Measurements from ENCODE around the gene ENO2.
"Not testable (repeated sequence)": the region's sequence is repeated elsewhere in the genome, so short reads cannot be mapped to it uniquely, and the experiment has no call there.

Gene ENO2

DNA sequence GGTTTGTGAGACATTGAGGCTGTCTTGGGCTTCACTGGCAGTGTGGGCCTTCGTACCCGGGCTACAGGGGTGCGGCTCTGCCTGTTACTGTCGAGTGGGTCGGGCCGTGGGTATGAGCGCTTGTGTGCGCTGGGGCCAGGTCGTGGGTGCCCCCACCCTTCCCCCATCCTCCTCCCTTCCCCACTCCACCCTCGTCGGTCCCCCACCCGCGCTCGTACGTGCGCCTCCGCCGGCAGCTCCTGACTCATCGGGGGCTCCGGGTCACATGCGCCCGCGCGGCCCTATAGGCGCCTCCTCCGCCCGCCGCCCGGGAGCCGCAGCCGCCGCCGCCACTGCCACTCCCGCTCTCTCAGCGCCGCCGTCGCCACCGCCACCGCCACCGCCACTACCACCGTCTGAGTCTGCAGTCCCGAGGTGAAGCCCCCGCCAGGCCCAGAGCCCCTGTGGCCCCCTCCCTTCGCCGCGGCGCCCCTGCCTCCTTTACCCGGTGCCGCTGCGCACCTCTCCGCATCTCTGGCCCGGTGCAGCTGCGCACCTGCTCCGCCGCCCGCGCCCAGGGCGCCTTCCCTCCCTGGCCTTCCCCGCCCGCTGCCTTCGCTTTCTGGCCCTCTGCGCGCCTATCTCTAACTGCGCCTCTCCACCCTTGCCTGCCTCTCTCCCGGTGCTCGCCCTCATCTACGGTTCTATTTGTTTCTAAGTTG, at the start of gene ENO2:
Gene ENO2 (plus strand): TSS at position 335 of the 701 bp plus-strand sequence. CDS start 1,253 bp downstream, outside the sequence.
- peak; percentile 67 for DNase-seq (ENCODE audit: low read depth)

DNA sequence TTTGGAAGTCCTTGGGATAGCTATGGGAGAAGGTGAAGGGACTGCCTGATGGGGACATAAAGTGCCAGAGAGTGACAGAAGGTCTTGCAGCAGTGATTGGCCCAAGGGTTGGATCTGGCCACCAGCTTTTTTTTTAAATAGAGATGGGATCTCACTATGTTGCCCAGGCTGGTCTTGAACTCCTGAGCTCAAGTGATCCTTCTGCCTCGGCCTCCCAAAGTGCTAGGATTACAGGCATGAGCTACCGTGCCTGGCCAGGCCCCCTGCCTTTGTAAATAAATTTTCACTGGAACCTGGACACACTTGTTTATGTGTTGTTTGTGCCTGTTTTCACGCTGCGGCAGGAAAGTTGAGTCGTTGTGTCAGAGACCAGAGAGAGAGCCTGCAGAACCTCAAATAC, 49.1 kb upstream of the ENO2 start:
- not testable (repeated sequence) for DNase-seq (ENCODE audit: low read depth)

DNA sequence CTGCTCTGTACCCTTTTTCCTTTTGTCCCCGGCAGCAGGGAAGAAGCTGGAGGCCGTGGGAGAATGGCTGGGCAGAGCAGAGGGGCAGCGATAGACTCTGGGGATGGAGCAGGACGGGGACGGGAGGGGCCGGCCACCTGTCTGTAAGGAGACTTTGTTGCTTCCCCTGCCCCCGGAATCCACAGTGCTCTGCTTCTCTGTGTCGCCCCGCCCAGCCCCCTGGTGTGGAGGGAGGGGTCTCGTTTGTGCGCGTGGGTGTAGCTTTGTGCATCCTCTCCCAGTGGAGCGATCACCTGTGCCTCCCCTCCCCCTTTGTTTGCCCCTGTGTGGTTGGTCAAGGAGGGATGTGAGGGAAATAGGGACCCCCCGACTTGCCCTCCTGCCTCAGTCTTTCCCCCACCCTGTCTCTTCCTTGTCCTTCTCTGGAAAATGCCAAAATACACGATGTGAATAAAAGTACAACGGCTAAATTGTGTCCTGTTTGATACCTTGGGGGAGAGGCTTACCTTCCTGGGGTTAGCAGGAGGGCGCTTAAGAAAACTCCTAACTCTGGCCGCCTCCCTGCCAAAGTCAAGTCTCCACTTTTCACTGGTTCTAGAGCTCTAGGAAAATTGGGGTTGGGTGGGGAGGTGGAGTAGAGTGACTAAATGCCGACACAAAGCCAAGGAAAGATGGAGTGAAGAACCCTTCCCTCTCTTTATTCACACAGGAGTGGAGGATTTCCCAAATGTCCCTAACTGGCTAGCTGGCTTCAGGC, 48.0 kb upstream of the ENO2 start:
- DNase-seq (ENCODE audit: low read depth): no peak

DNA sequence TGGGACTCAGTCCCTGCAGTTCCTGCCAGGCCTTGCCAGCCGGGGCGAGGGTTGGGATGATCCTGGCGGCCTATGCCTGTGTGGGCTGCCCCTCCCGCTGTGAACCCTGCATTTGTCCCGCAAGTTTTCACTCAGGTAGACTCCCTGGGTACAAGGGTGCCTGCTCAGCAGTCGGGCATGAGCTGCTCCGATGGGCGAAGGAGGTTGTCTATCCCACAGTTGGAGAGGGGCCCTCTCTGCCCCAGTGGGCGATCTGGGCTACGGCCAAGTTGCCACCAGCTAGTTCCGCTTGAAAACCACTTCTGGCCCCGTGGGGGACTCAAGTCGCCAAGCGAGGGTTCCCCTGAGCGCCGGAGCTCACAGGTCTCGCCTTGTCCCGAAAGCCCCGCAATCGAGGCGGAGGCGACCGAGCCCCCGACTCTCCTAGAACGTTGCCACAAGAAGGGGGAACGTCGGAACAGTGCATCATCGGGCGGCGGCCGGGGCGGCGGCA, 47.4 kb upstream of the ENO2 start:
- DNase-seq (ENCODE audit: low read depth): no peak

DNA sequence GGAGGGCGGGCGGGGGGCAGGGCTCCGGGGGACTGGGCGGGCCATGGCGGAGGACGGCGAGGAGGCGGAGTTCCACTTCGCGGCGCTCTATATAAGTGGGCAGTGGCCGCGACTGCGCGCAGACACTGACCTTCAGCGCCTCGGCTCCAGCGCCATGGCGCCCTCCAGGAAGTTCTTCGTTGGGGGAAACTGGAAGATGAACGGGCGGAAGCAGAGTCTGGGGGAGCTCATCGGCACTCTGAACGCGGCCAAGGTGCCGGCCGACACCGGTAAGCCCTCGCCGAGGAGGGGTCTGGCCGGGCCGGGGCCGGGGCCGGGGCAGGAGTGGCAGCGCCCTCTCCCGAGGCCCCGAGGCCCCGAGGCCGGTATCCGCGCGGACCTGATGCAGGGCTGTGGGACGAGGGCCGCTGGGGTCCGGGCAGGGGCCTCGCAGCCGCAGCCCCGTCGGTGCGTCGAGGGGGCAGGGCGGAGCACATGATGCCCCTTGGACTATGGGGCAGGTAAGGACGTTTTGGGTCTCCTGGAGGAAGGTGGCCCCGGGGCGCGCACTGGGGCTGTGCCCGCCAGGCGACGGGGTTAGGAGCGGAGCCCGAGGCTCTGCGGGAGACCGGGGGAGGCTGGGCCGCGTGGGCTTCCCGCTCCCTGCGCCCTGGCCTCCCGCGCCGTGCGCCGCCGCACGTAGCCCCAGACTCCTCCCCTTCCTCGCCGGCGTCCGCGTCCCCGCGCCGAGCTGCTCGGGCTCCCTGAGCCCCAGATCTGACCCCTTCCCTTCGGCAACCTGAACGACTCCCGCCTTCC, 46.8 kb upstream of the ENO2 start, which contains the start of gene TPI1:
Gene TPI1 (plus strand): TSS at position 119 of the 798 bp plus-strand sequence. CDS start 36 bp downstream, at position 155.
- peak; percentile 80 for DNase-seq (ENCODE audit: low read depth)

DNA sequence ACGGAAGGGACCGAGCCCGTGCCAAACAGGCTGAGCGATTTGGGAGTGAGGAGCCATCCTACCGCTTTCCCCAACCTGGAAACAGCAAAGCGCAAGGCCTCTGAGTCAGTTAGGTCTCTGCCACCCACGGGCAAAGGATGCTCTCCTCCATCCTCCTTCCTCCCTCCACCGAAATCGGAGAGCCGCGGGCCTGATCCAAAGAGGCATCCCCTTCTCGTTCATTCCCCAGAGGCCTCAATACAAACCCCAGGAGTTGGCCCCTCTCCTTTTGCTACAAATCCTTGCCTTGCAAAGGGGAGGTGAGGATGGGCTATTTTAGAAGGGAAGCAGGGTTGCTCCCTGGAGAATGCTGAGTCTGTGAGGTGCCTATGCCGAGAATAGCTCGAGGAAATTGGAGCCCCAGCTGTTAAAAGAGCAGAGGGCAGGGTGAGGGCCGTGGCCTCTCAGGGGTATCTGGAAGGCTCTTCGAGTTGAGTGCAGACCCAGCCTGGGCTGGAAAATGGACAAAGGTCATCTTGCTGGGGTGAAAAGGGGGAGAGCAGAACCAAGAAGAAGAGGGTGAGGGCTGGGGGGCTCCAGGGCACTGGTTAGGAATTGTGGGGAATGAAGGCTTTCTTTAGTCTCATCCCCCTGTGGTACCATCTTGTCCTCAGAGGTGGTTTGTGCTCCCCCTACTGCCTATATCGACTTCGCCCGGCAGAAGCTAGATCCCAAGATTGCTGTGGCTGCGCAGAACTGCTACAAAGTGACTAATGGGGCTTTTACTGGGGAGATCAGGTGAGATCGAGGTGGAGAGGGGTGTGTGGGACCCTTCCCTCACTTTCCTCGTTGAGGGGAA, 46.0 kb upstream of the ENO2 start:
- DNase-seq (ENCODE audit: low read depth): no peak

DNA sequence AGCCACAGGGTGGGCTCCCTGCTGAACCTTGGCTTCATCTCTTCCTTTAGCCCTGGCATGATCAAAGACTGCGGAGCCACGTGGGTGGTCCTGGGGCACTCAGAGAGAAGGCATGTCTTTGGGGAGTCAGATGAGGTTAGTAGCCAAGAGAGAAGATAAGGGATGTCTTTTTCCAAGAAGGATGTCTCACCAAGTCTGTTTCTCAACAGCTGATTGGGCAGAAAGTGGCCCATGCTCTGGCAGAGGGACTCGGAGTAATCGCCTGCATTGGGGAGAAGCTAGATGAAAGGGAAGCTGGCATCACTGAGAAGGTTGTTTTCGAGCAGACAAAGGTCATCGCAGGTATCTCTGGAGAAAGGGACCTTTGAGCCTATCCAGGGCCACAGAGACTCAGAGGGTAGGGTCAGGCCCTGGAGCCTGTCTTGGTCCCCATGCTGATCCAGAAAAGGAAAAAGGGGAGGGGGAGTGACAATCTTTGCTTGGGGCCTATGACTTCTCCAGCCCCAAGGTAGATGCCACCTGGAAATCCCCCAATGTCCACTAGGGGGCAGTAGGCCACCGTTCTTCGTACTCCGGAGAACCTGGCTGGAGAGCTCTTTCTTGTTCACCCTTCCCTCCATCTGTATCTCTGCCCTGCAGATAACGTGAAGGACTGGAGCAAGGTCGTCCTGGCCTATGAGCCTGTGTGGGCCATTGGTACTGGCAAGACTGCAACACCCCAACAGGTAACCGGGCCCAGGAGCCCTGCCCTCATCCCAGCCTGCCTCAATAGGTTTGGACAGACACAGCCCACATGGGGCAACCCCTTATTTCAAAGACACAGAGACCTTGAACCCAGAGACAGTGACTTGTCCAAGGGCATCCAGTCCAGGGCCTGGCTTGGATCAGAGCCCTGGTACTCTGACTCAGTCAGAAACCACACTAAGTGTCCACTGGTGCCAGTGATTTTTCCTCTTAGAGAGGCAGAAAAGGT, 45.0 kb upstream of the ENO2 start:
- peak; percentile 61 for DNase-seq (ENCODE audit: low read depth)

DNA sequence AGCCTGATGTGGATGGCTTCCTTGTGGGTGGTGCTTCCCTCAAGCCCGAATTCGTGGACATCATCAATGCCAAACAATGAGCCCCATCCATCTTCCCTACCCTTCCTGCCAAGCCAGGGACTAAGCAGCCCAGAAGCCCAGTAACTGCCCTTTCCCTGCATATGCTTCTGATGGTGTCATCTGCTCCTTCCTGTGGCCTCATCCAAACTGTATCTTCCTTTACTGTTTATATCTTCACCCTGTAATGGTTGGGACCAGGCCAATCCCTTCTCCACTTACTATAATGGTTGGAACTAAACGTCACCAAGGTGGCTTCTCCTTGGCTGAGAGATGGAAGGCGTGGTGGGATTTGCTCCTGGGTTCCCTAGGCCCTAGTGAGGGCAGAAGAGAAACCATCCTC, 44.1 kb upstream of the ENO2 start:
- not testable (repeated sequence) for DNase-seq (ENCODE audit: low read depth)

DNA sequence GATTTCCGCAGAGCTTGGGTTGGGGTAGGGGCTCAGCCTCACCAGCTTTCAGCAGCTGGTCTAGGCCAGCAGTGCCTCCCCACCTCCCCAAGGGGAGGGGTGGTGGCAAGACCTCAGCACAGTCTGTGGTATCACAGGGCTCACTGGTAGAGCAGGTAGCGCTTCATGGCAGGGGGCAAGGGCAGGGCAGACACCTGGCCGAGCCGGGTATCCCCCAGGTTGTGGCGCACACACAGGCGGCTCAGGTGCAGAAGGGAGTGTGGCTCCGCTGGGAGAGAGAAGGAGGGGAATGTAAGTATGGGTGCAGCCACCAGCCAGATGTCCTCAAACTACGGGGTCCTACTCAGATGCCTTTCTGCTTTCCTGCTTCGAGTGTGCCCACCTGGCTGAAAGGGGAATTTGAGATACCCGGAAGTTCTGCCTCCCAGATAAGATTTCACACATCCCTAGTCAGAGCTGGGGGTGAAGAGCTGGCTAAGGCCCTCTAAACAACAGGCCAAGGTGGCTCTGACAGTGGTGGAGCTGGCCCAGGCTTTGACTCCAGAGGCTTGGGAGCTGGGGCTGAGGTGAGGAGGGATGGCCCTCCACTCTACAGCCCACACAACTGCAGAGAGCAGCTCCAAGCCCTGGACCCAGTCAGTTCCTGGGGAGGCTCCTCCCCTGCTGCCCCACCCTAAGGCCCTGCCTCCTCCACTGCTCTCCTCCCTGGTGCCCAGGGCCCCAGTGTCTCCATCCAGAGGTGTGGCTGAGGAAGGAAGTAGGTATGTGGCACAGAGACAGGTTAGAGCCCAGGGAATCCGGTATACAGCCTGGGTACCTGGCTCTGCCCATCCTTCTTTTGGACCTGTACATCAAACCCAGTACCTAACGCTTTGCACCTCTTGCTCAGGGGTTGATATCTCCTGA, 43.1 kb upstream of the ENO2 start:
- DNase-seq (ENCODE audit: low read depth): no peak

DNA sequence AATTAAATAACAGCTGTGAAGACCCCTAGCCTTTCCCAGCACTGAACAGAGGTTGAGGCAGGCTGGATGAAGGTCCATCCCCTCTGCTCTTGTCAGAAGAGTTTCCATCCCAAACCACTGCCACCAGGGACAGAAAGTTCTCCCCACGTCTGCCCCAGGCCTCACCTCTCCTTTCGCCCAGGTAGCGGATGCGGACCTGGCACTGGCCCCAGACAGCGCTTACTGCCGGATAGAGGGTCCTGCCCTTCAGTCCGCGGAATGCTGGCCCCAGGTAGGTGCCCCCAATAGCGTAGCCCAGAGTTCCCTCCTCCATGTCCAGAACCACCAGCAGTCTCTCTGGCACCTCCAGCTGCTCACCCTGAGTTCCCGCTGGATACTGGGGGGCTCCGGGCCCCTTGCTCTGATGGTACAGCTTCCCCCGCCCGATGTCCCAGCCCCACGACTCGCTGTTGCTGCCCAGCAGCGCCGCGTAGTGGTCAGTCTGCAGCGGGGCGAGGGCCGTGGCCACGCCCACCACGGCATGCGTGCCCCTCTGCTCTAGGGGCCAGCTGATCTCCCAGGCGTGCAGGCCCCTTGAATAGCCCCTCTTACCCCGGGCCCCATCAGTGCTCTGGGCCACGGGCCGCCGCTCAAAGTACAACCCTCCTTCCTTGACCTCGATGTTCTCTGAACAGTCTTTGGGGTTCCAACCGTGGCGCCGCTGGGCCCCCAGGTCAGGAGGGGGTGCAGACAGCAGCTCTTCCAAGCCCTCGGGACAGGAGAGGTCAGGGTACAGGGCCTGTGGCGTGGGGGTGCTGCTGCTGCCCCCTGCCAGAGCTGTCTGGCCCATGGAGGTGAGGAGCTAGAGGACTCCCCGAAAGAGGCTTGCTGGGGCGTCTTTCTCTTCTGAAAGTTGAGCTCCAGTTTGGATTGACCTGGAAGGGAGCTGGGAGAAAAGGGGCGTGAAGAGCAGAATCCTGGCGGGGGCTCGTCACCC, 42.0 kb upstream of the ENO2 start:
- peak; percentile 59 for DNase-seq (ENCODE audit: low read depth)

DNA sequence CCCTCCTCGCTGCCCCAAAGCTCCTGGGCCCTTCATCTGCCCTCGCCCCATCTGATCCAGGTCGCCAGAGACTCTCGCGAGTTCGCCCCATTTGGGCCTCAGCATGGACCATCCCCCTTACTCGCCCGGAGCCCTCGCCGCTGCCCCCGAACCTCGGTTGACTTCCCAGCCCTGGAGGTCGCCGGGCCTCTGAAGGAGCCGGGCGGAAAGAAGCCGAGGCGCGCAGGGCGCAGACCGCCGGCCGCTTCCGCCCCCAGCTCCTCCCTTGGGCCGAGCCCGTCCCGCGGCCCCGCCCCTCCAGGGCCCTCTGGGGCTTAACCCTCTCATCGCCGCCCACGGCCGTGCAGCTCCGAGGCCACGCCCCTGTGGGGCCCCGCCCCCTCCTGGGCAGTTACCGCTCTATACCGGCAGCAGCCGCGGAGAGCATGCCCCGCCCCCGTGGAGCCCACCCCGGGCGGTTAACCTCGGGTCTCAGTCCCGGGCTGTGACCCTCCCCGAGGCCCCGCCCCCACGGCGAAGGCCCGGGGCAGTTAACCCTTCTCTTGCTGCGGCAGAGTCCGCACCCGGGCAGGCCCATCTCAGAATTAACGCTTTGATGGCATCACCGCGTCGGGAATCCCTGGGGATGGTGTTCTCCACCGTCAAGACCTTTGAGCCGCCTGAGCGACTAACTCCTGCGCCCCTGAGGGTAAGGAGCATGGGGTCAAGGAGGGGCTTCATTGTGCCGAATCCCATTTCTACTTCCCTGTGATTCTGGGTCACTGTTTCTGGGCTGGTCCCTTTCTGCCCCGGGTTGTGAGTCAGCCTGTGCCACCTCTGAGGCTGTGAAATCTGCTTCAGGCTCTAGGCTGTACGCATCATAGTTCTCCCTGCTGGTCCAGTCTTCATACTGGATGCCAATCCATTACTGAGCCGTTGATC, 41.0 kb upstream of the ENO2 start, which contains the start of gene SPSB2:
Gene SPSB2 (minus strand): TSS at position 210 of the 921 bp plus-strand sequence. CDS start 402 bp downstream, outside the sequence.
- peak; percentile 93 for DNase-seq (ENCODE audit: low read depth)

DNA sequence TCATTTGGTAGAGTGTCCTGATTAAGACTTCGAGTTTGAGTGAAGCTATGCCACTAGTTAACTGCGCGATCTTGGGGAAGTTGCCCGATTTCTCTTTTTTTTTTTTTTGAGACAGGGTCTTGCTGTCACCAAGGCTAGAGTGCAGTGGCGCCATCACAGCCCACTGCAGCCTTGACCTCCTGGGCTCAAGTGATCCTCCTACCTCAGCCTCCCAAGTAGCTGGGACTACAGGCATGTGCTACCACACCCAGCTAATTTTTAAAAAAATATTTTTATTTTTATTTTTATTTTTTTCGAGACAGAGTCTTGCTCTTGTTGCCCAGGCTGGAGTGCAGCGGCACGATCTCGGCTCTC, 40.4 kb upstream of the ENO2 start:
- not testable (repeated sequence) for DNase-seq (ENCODE audit: low read depth)

DNA sequence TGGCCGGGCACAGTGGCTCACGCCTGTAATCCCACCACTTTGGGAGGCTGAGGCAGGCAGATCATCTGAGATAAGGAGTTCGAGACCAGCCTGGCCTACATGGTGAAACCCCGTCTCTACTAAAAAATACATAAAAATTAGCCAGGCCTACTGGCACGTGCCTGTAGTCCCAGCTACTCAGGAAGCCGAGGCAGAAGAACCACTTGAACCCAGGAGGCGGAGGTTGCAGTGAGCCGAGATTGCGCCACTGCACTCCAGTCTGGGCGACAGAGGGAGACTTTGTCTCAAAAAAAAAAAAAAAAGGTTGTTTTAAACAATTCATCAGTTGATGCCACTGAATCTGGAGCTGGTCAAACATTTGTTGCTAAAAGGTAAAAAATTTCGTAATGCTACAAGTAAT, 34.6 kb upstream of the ENO2 start:
- not testable (repeated sequence) for DNase-seq (ENCODE audit: low read depth)

DNA sequence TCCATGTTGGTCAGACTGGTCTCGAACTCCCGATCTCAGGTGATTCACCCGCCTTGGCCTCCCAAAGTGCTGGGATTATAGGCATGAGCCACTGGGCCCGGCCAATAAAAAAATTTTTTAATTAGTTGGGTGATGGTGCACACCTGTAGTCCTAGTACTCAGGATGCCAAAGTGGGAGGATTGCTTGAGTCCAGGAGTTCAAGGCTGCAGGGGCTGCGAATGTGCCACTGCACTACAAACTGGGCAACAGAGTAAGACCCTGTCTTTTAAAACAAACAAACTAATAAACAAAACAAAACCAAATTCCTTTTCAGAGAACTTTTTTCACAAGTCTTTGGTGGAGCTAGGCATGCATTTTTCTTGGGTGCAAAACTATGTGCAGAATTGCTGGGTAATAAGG, 31.1 kb upstream of the ENO2 start:
- DNase-seq (ENCODE audit: low read depth): no peak

DNA sequence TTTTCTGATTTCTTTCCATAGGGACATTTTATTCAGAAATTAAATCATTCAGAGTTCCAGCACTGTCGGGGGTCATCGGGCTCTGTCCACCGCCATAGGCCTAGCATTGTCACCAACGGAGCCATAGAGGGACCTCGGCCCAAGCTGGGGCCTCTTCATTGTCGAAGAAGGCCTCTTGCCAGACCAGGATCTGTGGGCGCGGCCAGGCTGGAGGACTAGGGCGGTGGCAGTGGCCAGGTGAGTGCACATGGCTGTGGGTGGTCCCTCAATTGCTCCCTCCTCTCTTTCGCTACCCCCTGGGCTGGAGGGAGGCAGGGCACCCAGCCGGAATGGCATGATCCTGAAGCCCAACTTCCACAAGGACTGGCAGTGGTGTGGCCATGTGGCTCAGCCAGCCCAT, 30.7 kb upstream of the ENO2 start:
- no peak for DNase-seq (ENCODE audit: low read depth)

DNA sequence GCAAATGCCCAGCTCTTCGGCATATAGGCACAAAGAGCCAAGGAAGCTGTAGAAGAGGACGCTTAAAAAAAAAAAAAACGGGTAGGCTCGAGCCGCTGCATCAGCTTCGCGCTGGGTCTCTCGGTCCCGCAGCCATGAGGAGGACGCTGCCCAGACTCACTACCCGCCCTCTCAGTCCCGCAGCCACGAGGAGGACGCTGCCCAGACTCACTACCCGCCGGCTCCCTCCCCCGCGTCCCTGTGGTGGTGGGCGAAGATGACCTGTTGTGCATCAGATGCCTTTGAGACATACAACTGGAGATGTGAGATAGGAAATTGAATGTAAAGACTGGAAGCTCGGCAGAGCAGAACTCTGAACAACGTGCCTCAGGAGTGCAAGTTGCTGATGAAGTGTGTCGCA, 29.8 kb upstream of the ENO2 start:
- DNase-seq (ENCODE audit: low read depth): no peak
